ENCODE results near the gene EPO. TPM values are rescaled to one million over a fixed set of nuclear protein-coding genes. Genes with fewer than 3 reads are reported as not detected.

EPO gene
- not detected in 2 replicates for total RNA-seq

DNA sequence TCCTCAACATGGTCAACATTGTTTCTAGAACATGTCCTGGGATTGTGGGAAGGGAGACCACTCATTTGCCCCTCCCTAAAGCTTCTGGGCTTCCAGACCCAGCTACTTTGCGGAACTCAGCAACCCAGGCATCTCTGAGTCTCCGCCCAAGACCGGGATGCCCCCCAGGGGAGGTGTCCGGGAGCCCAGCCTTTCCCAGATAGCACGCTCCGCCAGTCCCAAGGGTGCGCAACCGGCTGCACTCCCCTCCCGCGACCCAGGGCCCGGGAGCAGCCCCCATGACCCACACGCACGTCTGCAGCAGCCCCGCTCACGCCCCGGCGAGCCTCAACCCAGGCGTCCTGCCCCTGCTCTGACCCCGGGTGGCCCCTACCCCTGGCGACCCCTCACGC is at the start of gene EPO:
Gene EPO (plus strand): TSS at position 190 of the 392 bp plus-strand sequence. CDS start 513 bp downstream, outside the sequence.

DNA sequence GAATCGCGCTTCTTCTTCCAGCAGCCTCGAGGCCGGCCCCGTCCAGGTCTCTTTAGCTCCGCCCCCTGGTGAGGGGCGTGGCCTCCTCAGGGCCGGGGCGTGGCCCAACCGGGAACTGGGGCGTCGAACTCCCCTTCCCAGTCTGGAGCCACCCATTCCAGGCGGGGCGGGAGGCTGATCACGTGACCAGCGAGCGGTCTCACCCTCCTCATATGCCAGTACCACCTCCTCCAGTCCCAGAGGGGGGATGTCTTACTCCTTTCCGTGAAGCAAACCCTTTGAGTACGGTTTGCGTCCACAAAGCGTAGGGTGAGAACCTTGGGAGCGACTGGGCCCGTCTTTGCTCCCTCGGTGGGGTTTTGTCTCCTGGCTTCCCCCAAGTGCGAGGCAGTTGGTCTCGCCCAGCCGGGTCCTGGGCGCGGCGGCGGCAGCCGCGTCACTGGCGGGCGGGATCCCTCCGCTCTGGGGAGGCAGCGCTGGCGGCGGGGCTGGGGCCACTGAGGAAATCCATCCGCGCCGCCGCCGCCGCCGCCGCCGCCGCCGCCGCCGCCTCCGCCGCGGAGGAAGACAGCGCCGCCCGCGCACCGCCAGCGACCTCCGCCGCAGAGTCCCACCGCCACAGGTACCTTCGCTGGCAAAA is 46.8 kb upstream of the EPO start, which contains the start of gene GNB2:
Gene GNB2 (plus strand): TSS at position 439 of the 640 bp plus-strand sequence. CDS start 2,526 bp downstream, outside the sequence.

DNA sequence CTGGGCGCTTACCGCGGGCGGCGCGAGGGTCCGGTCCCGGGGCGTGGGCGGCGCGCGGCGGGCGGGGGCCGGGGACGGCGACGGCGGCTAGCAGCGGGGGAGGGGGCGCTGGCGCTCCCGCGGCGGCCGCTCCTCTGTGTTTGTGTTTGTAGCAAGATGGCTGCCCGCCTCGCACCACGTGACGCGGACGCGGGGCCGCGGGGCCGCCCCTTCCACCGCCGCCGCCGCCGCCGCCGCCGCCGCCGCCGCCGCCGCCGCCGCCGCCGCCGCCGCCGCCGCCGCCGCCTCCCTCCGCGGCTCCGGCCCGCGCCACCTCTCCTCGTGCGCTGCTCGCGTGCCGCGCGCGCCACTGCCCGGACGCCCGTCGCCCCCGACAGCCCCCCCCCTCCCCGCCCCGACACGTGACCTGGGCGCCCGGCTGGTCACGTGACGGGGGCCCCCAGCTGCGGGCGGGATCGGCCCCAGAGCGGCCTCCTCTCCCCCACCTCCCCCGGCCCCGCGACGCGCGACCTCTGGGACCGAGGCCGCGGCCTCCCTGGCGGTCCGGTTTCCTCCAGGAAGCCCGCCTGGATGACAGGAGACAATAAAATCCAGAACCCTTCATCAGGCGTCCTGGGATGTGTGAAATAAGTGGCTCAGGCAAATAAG is 26.0 kb upstream of the EPO start, which contains the start of gene GIGYF1:
Gene GIGYF1 (minus strand): TSS at position 153 of the 648 bp plus-strand sequence. CDS start 6,012 bp downstream, outside the sequence.

DNA sequence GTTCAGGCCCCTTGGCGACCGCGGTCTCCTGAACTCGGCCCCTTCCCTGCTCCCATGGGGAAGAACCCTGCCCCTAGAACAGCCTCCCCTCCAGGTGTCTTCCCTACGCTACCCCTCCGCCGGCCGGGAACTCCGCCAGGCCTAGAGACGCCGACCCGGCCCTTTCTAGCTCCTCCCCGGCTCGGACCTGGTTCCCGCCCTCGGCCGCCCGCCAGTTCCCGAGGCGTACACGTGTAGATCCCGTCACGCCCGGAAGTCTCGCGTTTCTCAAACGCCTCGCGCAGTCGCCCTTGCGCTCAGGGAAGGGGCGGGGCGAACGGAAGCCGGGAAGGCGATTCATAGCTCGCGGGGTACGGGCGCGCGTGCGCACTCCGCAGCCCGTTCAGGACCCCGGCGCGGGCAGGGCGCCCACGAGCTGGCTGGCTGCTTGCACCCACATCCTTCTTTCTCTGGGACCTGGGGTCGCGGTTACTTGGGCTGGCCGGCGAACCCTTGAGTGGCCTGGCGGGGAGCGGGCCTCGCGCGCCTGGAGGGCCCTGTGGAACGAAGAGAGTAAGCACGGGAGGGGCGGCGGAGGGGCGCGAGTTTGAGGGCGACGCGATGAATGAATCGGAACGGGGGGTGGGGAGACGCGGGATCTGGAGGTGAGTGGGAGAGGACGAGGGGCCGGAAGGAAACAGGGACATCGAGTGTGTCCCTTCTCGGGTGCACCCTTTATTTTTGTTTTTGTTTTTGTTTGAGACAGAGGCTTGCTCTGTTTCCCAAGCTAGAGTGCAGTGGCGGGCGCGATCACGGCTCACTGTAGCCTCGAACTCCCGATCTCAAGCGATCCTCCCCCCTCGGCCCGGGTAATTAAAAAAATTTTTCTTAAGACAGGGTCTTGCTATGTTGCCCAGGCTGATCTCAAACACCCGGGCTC is 14.3 kb upstream of the EPO start, which contains the start of gene POP7:
Gene POP7 (plus strand): TSS at position 369 of the 919 bp plus-strand sequence. CDS start 710 bp downstream, outside the sequence.

Other genes starting within 250 kb of the EPO start
- gene TSC22D4, start 241.3 kb upstream of the EPO start, total RNA-seq = 27.9 and 45.0 TPM in 2 replicates
- gene NYAP1, start 236.5 kb upstream of the EPO start, total RNA-seq = 1.5 and 2.0 TPM in 2 replicates
- 8.8 and 19.4 TPM in 2 replicates for gene AGFG2, start 181.3 kb upstream of the EPO start, total RNA-seq
- 0.20 TPM in 1 of 2 replicates, not detected in the other for gene SAP25, start 146.6 kb upstream of the EPO start, total RNA-seq
- 8.5 and 11.9 TPM in 2 replicates for gene LRCH4, start 134.3 kb upstream of the EPO start, total RNA-seq
- 0.37 and 0.59 TPM in 2 replicates for gene FBXO24, start 134.1 kb upstream of the EPO start, total RNA-seq
- 145 and 178 TPM in 2 replicates for gene PCOLCE, start 118.1 kb upstream of the EPO start, total RNA-seq
- 6.3 and 7.0 TPM in 2 replicates for gene MOSPD3, start 107.9 kb upstream of the EPO start, total RNA-seq
- under 0.01 and 0.20 TPM in 2 replicates for gene TFR2, start 78.9 kb upstream of the EPO start, total RNA-seq
- gene ACTL6B, start 64.0 kb upstream of the EPO start, total RNA-seq = not detected in 2 replicates
- gene GNB2, start 46.7 kb upstream of the EPO start, total RNA-seq = 82.3 and 108 TPM in 2 replicates
- 16.2 and 22.9 TPM in 2 replicates for gene GIGYF1, start 26.2 kb upstream of the EPO start, total RNA-seq
- 52.2 and 52.8 TPM in 2 replicates for gene POP7, start 14.3 kb upstream of the EPO start, total RNA-seq
- gene ZAN, start 13.1 kb downstream of the EPO start, total RNA-seq = not detected in 2 replicates
- 20.1 and 28.7 TPM in 2 replicates for gene EPHB4, start 107.1 kb downstream of the EPO start, total RNA-seq
- gene SLC12A9, start 132.2 kb downstream of the EPO start, total RNA-seq = 15.1 and 16.8 TPM in 2 replicates
- gene TRIP6, start 146.9 kb downstream of the EPO start, total RNA-seq = 78.6 and 82.7 TPM in 2 replicates
- gene SRRT, start 154.6 kb downstream of the EPO start, total RNA-seq = 36.0 and 66.9 TPM in 2 replicates
- 7.7 and 9.2 TPM in 2 replicates for gene UFSP1, start 169.2 kb downstream of the EPO start, total RNA-seq
- under 0.01 TPM in 1 of 2 replicates, not detected in the other for gene ACHE, start 175.4 kb downstream of the EPO start, total RNA-seq
- gene MUC3A, start 229.1 kb downstream of the EPO start, total RNA-seq = not detected in 2 replicates
- gene MUC12, start 249.1 kb downstream of the EPO start, total RNA-seq = not detected in 2 replicates

All from subcutaneous preadipocyte (primary cell).